Breast epithelium (tissue), 4 donors: ENCODE data around the gene COMMD8. TPM values are rescaled to one million over a fixed set of nuclear protein-coding genes. Genes with fewer than 3 reads are reported as not detected.
"Not testable (repeated sequence)": the region's sequence is repeated elsewhere in the genome, so short reads cannot be mapped to it uniquely, and the experiment has no call there.

ENCODE experiments used
- DNase-seq, 2 donors: peaks; one replicate each; pipeline ENCODE4 v3.0.0-alpha.2; 2019; ENCODE audit warnings: low spot score in 2 of 2
- H3K27ac ChIP-seq, 2 donors: fragments of 200-600 bp; sonication (generic) in 1 of 2; one replicate each; pipeline ENCODE4 v1.5.1; 2016 to 2019; ENCODE audit warnings: mild to moderate bottlenecking in 1 of 2
- H3K27me3 ChIP-seq, 2 donors: fragments of 200-600 bp; sonication (generic) in 1 of 2; one replicate each; pipeline versions ENCODE4 v1.5.1 to v1.6.0; 2017 to 2019; ENCODE audit warnings: control low read depth in 1 of 2, mild to moderate bottlenecking in 1 of 2
- H3K36me3 ChIP-seq: fragments of 200-600 bp; one replicate; pipeline ENCODE4 v1.5.1; 2019
- H3K4me1 ChIP-seq, 2 donors: fragments of 200-600 bp; sonication (generic); one replicate each; pipeline ENCODE4 v1.5.1; 2016 to 2019; ENCODE audit warnings: control low read depth in 1 of 2
- H3K4me3 ChIP-seq, 3 donors: fragments of 200-600 bp; sonication (generic); 1 replicate in 2 of 3; 2 replicates in 1 of 3; pipeline ENCODE4 v1.5.1; 2016 to 2019; ENCODE audit warnings: mild to moderate bottlenecking in 3 of 3, moderate library complexity in 2 of 3
- H3K9me3 ChIP-seq, 2 donors: fragments of 200-600 bp; sonication (generic) in 1 of 2; one replicate each; pipeline ENCODE4 v1.5.1; 2016 to 2019; ENCODE audit warnings: control low read depth in 1 of 2
- POLR2A ChIP-seq: fragments of 450-650 bp; IDR thresholded peaks from one replicate; pipeline ENCODE4 v1.6.1; 2016; ENCODE audit warnings: antibody characterized with exemption, mild to moderate bottlenecking, moderate library complexity
- POLR2AphosphoS5 ChIP-seq, 3 donors: sonication (generic); formaldehyde crosslinking; IDR thresholded peaks; one replicate each; pipeline ENCODE4 v1.6.1; 2017; ENCODE audit warnings: antibody characterized with exemption in 3 of 3
- intact Hi-C: fragments of 100-400 bp; cut with DNase I; formaldehyde crosslinking; loops from one replicate; pipeline ENCODE4 v1.15.1; 2023; ENCODE audit warnings: low total_unique reads
- total RNA-seq, 3 donors: library from RNA; depleted of rRNA; stranded (reverse); fragments of >200 nt; gene quantifications; one replicate each; pipeline ENCODE4 v1.1.0, GENCODE V29; 2016
- TF ChIP-seq, protein P1 (sequence below), 3 donors: fragments of 450-650 bp; IDR thresholded peaks; one replicate each; pipeline ENCODE4 v1.5.1; 2016 to 2017; ENCODE audit warnings: antibody characterized with exemption in 3 of 3, mild to moderate bottlenecking in 3 of 3, moderate library complexity in 3 of 3

Gene COMMD8
- total RNA-seq, 3 donors from 2014 or later = 11.8 to 12.8 (median 12.3) TPM

DNA sequence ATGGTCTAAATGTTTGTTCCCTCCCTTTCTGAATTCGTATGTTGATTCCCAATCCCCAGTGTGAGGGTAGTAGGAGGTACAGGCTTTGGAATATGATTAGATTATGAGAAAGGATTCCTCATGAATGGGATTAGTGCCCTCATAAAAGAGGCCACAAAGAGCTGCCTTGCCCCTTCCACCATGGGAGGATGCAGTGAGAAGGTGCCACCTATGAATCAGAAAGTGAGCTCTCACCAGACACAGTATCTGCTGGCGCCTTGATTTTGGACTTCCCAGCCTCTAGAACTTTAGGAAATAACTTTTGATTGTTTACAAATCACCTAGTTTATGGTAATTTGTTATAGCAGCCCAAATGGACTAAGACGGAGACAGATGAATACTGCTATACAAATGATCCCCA, 25.2 kb upstream of the COMMD8 start:
- Histone ChIP-seq H3K9me3 (no peaks in the 10 kb centered on the region), H3K27me3 (no peaks in the 10 kb centered on the region), H3K36me3 (no peaks in the 10 kb centered on the region), H3K4me3 (no peak overlapping the region), H3K4me1 (no peaks in the 10 kb centered on the region), H3K27ac (no peak overlapping the region)
- intact Hi-C loops = no loop called here
- DNase-seq = no peak
- TF ChIP-seq POLR2AphosphoS5 (IDR thresholded peaks at IDR 0.05) (no peak), POLR2A (no peak)
- TF ChIP-seq, protein P1, sequence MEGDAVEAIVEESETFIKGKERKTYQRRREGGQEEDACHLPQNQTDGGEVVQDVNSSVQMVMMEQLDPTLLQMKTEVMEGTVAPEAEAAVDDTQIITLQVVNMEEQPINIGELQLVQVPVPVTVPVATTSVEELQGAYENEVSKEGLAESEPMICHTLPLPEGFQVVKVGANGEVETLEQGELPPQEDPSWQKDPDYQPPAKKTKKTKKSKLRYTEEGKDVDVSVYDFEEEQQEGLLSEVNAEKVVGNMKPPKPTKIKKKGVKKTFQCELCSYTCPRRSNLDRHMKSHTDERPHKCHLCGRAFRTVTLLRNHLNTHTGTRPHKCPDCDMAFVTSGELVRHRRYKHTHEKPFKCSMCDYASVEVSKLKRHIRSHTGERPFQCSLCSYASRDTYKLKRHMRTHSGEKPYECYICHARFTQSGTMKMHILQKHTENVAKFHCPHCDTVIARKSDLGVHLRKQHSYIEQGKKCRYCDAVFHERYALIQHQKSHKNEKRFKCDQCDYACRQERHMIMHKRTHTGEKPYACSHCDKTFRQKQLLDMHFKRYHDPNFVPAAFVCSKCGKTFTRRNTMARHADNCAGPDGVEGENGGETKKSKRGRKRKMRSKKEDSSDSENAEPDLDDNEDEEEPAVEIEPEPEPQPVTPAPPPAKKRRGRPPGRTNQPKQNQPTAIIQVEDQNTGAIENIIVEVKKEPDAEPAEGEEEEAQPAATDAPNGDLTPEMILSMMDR (IDR thresholded peaks at IDR 0.05) = no peak

DNA sequence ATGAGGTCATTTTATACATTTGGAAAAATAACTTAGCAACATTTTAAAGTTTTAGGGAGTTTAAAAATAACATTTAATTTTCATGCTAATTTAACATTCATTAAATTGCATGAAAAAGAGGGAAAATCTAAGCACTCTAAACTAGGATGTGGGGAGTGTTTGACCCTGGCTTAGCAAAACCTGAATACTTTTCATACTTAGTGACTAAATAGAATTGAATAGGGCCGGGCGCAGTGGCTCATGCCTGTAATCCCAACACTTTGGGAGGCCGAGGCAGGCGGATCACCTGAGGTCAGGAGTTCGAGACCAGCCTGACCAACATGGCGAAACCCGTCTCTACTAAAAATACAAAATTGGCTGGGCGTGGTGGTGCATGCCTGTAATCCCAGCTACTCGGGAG, 23.2 kb upstream of the COMMD8 start:
- H3K9me3 ChIP-seq, intact Hi-C loops, H3K4me1 ChIP-seq, H3K27ac ChIP-seq, H3K36me3 ChIP-seq, DNase-seq, H3K27me3 ChIP-seq: not testable (repeated sequence)
- H3K4me3 ChIP-seq = peak overlapping the region; percentile 60 to 73 (median 61)

DNA sequence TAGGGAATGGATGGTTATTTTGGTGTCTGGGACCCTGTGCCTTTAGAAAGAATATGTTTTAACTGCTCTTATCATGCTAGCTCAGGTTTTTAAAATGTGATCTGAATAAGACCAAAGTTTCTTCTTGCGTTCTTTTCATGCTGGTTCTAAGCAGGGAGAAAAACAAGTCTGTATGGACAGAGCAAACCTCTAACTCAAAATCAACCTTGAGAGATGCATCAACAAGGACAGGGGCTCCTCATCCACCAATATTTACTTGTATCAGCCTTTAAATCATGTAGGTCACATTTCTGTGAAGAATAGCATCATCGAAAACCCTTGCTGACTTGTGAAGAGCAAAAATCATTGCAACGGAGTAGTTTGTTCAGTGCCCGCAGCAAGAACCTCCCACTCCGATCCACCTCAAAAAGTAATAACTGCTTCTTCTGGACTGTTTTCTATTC, 22.8 kb upstream of the COMMD8 start:
- H3K4me1 ChIP-seq = no peaks in the 10 kb centered on the region
- no peak for TF ChIP-seq POLR2AphosphoS5 (IDR thresholded peaks at IDR 0.05)

DNA sequence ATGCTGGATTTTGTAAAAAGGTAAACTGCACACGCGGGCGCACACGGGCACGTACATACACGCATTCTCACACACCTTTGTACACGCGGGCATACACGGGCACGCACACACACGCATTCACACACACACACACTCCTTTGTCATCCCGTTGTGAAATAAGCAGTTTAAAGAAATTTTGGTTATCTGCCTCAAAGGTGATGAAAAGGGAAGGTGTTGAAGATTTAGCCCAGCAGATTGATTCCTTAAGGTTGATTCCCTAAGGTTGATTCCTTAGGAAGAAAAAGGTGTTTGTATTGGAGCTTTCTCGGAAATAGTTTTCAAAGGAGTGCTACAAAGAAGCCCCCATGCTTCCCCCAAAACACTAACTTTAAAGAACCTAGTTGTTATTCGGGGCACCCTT, 22.3 kb upstream of the COMMD8 start:
- H3K9me3 ChIP-seq = no peaks in the 10 kb centered on the region
- TF ChIP-seq POLR2AphosphoS5 (IDR thresholded peaks at IDR 0.05) (no peak), POLR2A (no peak)
- TF ChIP-seq, protein P1 (IDR thresholded peaks at IDR 0.05) = no peak
- peak overlapping the region; percentile 60 to 73 (median 61) for H3K4me3 ChIP-seq
- intact Hi-C loops = no loop called here
- H3K36me3 ChIP-seq = no peaks in the 10 kb centered on the region
- H3K4me1 ChIP-seq = no peaks in the 10 kb centered on the region
- DNase-seq = no peak
- no peaks in the 10 kb centered on the region for H3K27me3 ChIP-seq
- H3K27ac ChIP-seq = peak overlapping the region; percentile 91

More for the DNA sequence above, 22.8 kb upstream of the COMMD8 start:
- no peak for DNase-seq
- H3K27ac ChIP-seq = peak overlapping the region; percentile 91
- intact Hi-C loops = no loop called here
- H3K4me3 ChIP-seq = peak overlapping the region; percentile 60 to 73 (median 61)
- no peaks in the 10 kb centered on the region for H3K9me3 ChIP-seq
- H3K27me3 ChIP-seq = no peaks in the 10 kb centered on the region
- H3K36me3 ChIP-seq = no peaks in the 10 kb centered on the region

DNA sequence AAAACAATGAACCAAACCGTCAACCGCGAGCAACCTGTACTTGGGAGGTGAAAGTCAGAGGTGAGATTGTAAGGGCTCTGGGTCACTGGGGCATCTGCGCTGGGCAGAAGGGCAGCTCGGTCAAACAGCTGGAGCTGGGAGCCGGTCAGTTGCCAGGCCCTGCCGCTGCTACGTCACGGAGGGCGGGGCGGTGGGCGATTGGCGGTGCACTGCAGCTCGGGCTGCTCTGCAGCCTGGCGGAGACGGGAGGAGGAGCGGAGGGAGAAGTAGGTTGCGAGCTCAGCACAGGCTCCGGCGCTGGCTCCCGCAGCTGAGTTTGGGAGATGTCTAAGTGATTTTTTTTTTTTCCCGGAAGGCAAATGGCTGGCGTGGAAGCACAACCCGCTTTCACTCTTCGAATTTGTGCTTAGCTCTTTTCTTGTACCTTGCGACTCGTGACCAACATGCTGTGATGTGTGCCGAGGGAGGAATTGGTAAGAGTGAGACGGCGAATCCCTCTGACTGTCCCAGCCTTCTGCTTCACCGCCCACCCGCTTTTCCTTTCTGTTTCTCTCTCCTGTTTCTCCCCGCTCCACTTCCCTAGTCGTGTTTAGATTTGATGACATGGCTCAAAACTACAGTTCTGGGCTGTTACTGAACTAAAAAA, 21.7 kb upstream of the COMMD8 start, which contains the start of gene ATP10D:
Gene ATP10D (plus strand): TSS at position 229 of the 646 bp plus-strand sequence. CDS start 27,266 bp downstream, outside the sequence.
- Histone ChIP-seq H3K4me1 (no peaks in the 10 kb centered on the region), H3K4me3 (peak within 1 kb of the TSS; percentile 60 to 73 (median 61)), H3K27ac (peak within 1 kb of the TSS; percentile 91), H3K36me3 (no peaks in the 10 kb centered on the region), H3K9me3 (no peaks in the 10 kb centered on the region), H3K27me3 (no peaks in the 10 kb centered on the region)
- intact Hi-C loops = no loop called here
- TF ChIP-seq POLR2AphosphoS5 (IDR thresholded peaks at IDR 0.05) = peak; percentile 55 to 89 (median 78)
- peak; percentile 67 for TF ChIP-seq POLR2A
- TF ChIP-seq, protein P1 (IDR thresholded peaks at IDR 0.05) = peak in 1 of 3 donors; percentile 40
- DNase-seq = peak; percentile 91 to 92

DNA sequence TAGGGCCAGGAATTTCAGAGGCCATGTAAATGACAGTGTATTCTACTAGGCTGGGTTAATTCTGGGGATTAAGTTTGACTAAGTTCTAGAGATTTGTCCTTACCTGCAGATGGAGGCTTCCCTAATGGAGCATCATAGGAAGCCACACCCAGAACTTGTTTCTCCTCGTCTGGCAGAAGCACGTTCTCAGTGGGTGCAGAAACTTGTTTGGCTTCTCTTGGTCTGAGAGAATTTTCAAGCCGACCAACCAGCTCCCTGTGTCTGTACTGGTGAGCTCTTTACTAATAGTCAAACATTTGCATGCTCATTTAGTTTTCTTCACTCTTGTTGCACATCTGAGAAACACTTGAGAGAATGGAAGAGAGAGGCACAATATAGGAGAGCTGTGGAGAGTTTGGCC, 20.7 kb upstream of the COMMD8 start:
- H3K36me3 ChIP-seq = no peaks in the 10 kb centered on the region
- H3K27me3 ChIP-seq = no peaks in the 10 kb centered on the region
- DNase-seq = no peak
- H3K27ac ChIP-seq = peak overlapping the region; percentile 91
- H3K4me1 ChIP-seq = no peaks in the 10 kb centered on the region
- no peak overlapping the region for H3K4me3 ChIP-seq
- TF ChIP-seq, protein P1 (IDR thresholded peaks at IDR 0.05) = no peak
- TF ChIP-seq POLR2AphosphoS5 (IDR thresholded peaks at IDR 0.05) = no peak
- no peak for TF ChIP-seq POLR2A
- intact Hi-C loops = no loop called here
- H3K9me3 ChIP-seq = no peaks in the 10 kb centered on the region
